Neutrophil (primary cell): ENCODE data around the gene GAPDH.
A peak's percentile ranks its signal among the peaks of the same experiment; 100 is the strongest.
"Not testable (repeated sequence)": the region's sequence is repeated elsewhere in the genome, so short reads cannot be mapped to it uniquely, and the experiment has no call there.

ENCODE experiments used
- H3K27ac ChIP-seq: fragments of 200-600 bp; sonication (generic); 2 replicates; pipeline ENCODE4 v1.5.1; 2016; ENCODE audit warnings: mild to moderate bottlenecking, moderate library complexity
- H3K27me3 ChIP-seq: fragments of 200-600 bp; sonication (generic); 2 replicates; pipeline ENCODE4 v1.6.0; 2016; ENCODE audit warnings: mild to moderate bottlenecking
- H3K36me3 ChIP-seq: fragments of 200-600 bp; sonication (generic); 2 replicates; pipeline ENCODE4 v1.5.1; 2017
- H3K4me1 ChIP-seq, 2 experiments: fragments of 200-600 bp in 1 of 2; sonication (generic) in 1 of 2; 1 replicate in 1 of 2; 2 replicates in 1 of 2; pipeline versions ENCODE4 v1.5.1 to v1.6.1; 2013 to 2016; ENCODE audit warnings: low read depth in 1 of 2, low read length in 1 of 2, mild to moderate bottlenecking in 1 of 2, moderate library complexity in 1 of 2; ENCODE audit not compliant: control insufficient read depth in 1 of 2, insufficient read depth in 1 of 2
- H3K4me3 ChIP-seq, 2 experiments: fragments of 200-600 bp in 1 of 2; sonication (generic) in 1 of 2; 1 replicate in 1 of 2; 2 replicates in 1 of 2; pipeline ENCODE4 v1.5.1; 2013 to 2016; ENCODE audit warnings: low read depth in 1 of 2, low read length in 1 of 2, mild to moderate bottlenecking in 1 of 2, moderate library complexity in 1 of 2
- H3K9me3 ChIP-seq: fragments of 200-600 bp; sonication (generic); 2 replicates; pipeline ENCODE4 v1.5.1; 2016
- TF ChIP-seq, protein P1 (sequence below): fragments of 200-600 bp; sonication (generic); IDR thresholded peaks from 2 replicates; pipeline ENCODE4 v1.5.1; 2016; ENCODE audit warnings: antibody characterized with exemption

Gene GAPDH

DNA sequence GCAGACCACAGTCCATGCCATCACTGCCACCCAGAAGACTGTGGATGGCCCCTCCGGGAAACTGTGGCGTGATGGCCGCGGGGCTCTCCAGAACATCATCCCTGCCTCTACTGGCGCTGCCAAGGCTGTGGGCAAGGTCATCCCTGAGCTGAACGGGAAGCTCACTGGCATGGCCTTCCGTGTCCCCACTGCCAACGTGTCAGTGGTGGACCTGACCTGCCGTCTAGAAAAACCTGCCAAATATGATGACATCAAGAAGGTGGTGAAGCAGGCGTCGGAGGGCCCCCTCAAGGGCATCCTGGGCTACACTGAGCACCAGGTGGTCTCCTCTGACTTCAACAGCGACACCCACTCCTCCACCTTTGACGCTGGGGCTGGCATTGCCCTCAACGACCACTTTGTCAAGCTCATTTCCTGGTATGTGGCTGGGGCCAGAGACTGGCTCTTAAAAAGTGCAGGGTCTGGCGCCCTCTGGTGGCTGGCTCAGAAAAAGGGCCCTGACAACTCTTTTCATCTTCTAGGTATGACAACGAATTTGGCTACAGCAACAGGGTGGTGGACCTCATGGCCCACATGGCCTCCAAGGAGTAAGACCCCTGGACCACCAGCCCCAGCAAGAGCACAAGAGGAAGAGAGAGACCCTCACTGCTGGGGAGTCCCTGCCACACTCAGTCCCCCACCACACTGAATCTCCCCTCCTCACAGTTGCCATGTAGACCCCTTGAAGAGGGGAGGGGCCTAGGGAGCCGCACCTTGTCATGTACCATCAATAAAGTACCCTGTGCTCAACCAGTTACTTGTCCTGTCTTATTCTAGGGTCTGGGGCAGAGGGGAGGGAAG, 3.5 kb downstream of the GAPDH start:
- peaks cover 61% of the 10 kb centered on the region for H3K36me3 ChIP-seq
- H3K27ac ChIP-seq: peak overlapping the region; percentile 97
- not testable (repeated sequence) for H3K9me3 ChIP-seq, H3K27me3 ChIP-seq
- H3K4me1 ChIP-seq: peaks cover 80 to 83% of the 10 kb centered on the region in 2 experiments
- TF ChIP-seq, protein P1, sequence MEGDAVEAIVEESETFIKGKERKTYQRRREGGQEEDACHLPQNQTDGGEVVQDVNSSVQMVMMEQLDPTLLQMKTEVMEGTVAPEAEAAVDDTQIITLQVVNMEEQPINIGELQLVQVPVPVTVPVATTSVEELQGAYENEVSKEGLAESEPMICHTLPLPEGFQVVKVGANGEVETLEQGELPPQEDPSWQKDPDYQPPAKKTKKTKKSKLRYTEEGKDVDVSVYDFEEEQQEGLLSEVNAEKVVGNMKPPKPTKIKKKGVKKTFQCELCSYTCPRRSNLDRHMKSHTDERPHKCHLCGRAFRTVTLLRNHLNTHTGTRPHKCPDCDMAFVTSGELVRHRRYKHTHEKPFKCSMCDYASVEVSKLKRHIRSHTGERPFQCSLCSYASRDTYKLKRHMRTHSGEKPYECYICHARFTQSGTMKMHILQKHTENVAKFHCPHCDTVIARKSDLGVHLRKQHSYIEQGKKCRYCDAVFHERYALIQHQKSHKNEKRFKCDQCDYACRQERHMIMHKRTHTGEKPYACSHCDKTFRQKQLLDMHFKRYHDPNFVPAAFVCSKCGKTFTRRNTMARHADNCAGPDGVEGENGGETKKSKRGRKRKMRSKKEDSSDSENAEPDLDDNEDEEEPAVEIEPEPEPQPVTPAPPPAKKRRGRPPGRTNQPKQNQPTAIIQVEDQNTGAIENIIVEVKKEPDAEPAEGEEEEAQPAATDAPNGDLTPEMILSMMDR: peak; percentile 79
- H3K4me3 ChIP-seq: peak overlapping the region; percentile 72 to 96

DNA sequence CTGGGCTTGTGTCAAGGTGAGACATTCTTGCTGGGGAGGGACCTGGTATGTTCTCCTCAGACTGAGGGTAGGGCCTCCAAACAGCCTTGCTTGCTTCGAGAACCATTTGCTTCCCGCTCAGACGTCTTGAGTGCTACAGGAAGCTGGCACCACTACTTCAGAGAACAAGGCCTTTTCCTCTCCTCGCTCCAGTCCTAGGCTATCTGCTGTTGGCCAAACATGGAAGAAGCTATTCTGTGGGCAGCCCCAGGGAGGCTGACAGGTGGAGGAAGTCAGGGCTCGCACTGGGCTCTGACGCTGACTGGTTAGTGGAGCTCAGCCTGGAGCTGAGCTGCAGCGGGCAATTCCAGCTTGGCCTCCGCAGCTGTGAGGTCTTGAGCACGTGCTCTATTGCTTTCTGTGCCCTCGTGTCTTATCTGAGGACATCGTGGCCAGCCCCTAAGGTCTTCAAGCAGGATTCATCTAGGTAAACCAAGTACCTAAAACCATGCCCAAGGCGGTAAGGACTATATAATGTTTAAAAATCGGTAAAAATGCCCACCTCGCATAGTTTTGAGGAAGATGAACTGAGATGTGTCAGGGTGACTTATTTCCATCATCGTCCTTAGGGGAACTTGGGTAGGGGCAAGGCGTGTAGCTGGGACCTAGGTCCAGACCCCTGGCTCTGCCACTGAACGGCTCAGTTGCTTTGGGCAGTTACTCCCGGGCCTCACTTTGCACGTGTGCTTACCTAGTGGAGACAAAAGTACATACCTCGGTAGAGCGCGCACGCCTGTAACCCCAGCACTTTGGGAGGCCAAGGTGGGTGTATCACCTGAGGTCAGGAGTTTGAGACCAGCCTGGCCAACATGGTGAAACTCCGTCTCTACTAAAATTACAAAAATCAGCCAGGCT, 4.3 kb downstream of the GAPDH start:
- no peaks in the 10 kb centered on the region for H3K27me3 ChIP-seq
- H3K9me3 ChIP-seq: no peaks in the 10 kb centered on the region
- H3K27ac ChIP-seq: peak overlapping the region; percentile 97
- peaks cover 66% of the 10 kb centered on the region for H3K36me3 ChIP-seq
- H3K4me3 ChIP-seq: peak overlapping the region in 1 of 2 experiments; percentile 5
- TF ChIP-seq, protein P1: no peak
- H3K4me1 ChIP-seq: peaks cover 73 to 77% of the 10 kb centered on the region in 2 experiments

DNA sequence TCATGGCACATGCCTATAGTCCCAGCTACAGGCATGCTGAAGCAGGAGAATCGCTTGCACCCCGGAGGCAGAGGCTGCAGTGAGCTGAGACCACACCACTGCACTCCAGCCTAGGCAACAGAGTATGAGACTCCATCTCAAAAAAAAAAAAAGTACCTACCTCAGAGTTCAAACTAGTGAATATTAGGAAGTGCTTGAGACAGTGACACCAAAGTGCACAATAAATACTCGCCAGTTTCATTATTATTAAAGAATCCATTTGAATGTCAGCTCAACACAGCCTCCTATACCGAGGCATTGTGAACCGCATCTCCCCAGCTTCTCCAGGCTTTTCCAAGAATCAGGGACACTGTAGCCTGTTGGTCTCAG, 5.0 kb downstream of the GAPDH start:
- Histone ChIP-seq H3K36me3 (peaks cover 68% of the 10 kb centered on the region), H3K4me1 (peaks cover 68 to 72% of the 10 kb centered on the region in 2 experiments)
- TF ChIP-seq, protein P1: no peak

DNA sequence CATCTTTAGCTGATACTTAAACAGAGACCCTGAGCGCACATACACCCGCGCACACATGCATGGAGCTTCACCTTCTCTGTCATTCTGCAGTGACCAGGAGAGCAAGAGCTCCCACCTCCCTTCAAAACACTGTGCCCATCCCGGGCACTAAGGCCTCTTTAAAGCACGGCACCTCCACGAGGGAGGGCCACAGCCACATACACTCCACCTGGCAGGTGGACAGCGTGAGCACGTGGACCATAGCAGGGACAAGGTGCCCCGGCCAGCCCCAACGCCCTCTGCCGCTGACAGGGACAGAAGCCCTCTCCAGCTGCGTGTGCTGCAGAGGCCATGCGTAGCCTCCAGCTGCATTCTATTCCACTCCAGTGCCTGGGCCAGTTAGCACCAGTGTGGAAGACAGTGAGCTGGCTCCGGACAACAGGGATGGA, 5.4 kb downstream of the GAPDH start:
- Histone ChIP-seq H3K27ac (peak overlapping the region; percentile 97), H3K4me3 (no peak overlapping the region), H3K36me3 (peaks cover 73% of the 10 kb centered on the region), H3K9me3 (no peaks in the 10 kb centered on the region), H3K4me1 (peaks cover 68 to 72% of the 10 kb centered on the region in 2 experiments), H3K27me3 (no peaks in the 10 kb centered on the region)
- TF ChIP-seq, protein P1: no peak

More for the DNA sequence above, 5.0 kb downstream of the GAPDH start:
- Histone ChIP-seq H3K27me3 (no peaks in the 10 kb centered on the region), H3K27ac (peak overlapping the region; percentile 97), H3K9me3 (no peaks in the 10 kb centered on the region), H3K4me3 (no peak overlapping the region)

DNA sequence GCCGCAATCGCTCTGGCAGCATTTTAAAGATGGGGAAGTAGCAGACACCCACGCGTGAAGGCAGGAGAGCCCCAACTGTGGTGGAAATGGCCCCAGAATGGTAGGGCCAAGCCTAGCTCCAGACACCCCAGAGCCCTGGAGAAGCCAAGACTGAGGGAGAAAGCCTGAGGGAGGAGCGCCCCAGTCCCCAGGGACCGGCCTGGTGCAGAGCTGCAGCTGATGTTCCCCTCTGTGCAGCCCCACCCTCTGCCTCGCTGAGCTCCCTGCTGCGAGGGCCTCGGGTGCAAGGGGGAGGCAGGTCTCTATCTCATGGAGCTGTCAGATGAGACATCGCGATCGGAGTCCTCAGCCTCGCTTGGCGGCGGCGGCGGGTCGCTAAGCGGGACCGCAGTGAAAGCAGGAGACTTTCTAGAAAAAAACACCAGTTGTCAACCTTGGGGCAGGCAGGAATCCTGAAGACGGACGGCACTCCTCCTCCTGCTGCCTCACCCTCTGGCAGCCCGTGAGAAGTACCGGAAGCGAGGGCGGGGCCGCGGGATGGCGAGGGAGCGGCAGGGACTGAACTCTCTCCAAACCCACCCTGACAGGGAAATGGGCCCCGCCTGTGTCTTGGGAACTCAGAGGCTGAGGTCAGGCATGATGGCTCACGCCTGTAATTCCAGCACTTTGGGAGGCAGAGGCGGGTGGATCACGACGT, 6.0 kb downstream of the GAPDH start:
- peaks cover 75% of the 10 kb centered on the region for H3K36me3 ChIP-seq
- no peaks in the 10 kb centered on the region for H3K9me3 ChIP-seq
- H3K4me3 ChIP-seq: peak overlapping the region; percentile 38 to 47
- peaks cover 67 to 70% of the 10 kb centered on the region in 2 experiments for H3K4me1 ChIP-seq
- H3K27ac ChIP-seq: peak overlapping the region; percentile 97
- H3K27me3 ChIP-seq: no peaks in the 10 kb centered on the region
- TF ChIP-seq, protein P1: no peak
